GM12865 (cell line): Measurements from ENCODE around the gene GSTT2B.
A peak's percentile ranks its signal among the peaks of the same experiment; 100 is the strongest.
"Not testable (repeated sequence)": the region's sequence is repeated elsewhere in the genome, so short reads cannot be mapped to it uniquely, and the experiment has no call there.

Experiments
- DNase-seq: peaks from one replicate; pipeline ENCODE4 v3.0.0; 2010; ENCODE audit warnings: low read depth
- H3K4me3 ChIP-seq: 2 replicates; pipeline ENCODE4 v1.5.1; 2011; ENCODE audit warnings: mild to moderate bottlenecking, low read depth, low read length, control low read depth
- CTCF ChIP-seq: IDR thresholded peaks from 2 replicates; pipeline ENCODE4 v1.5.1; 2011; ENCODE audit warnings: low read length, control low read depth, low read depth, inconsistent platforms; ENCODE audit not compliant: insufficient read depth; ENCODE audit errors: missing control alignments

GSTT2B gene

GRCh38 chr22:23947391-23947790, 13.6 kb downstream of the GSTT2B start:
- not testable (repeated sequence) for H3K4me3 ChIP-seq
- DNase-seq, result peak; percentile 31

GRCh38 chr22:23940166-23940565, 20.8 kb downstream of the GSTT2B start:
- H3K4me3 ChIP-seq, DNase-seq: not testable (repeated sequence)

GRCh38 chr22:23939017-23939357, 22.0 kb downstream of the GSTT2B start:
- no peak for TF ChIP-seq CTCF
- H3K4me3 ChIP-seq, result no peak overlapping the region
- DNase-seq, result no peak

GRCh38 chr22:23938328-23939016, 22.5 kb downstream of the GSTT2B start:
- H3K4me3 ChIP-seq, result no peak overlapping the region
- TF ChIP-seq CTCF, result no peak
- DNase-seq, result no peak

- H3K4me3 ChIP-seq, result no peak overlapping the region
- DNase-seq, result no peak
- no peak for TF ChIP-seq CTCF
Observed at GRCh38 chr22:23926561-23926960, 34.4 kb downstream of the GSTT2B start.

GRCh38 chr22:23925020-23925606, 35.9 kb downstream of the GSTT2B start:
- no peak for TF ChIP-seq CTCF
- DNase-seq, result no peak
- H3K4me3 ChIP-seq, result no peak overlapping the region

GRCh38 chr22:23922921-23923320, 38.1 kb downstream of the GSTT2B start:
- no peak for TF ChIP-seq CTCF
- DNase-seq, result no peak
- no peak overlapping the region for H3K4me3 ChIP-seq

- not testable (repeated sequence) for H3K4me3 ChIP-seq, DNase-seq
Observed at GRCh38 chr22:23921586-23922201, 39.3 kb downstream of the GSTT2B start.

GRCh38 chr22:23920267-23920611, 40.8 kb downstream of the GSTT2B start:
- not testable (repeated sequence) for H3K4me3 ChIP-seq, DNase-seq
